GM12878 (cell line): ENCODE results near the gene NOTCH3. TPM values are rescaled to one million over a fixed set of nuclear protein-coding genes. Genes with fewer than 3 reads are reported as not detected.
A peak's percentile ranks its signal among the peaks of the same experiment; 100 is the strongest.

ENCODE experiments used
- ATAC-seq: fragments of 200-7000 bp; cut with Tn5 transposase; 3 replicates; pipeline ENCODE4 v1.9.1; 2020; ENCODE audit warnings: mild to moderate bottlenecking, moderate library complexity
- BruUV-seq: library from RNA; stranded (reverse); fragments of 400-500 nt; replicated peaks from 2 replicates; lab custom pipeline; 2021; lab: Mats Ljungman, UMichigan
- CTCF ChIA-PET: fragments of 300-600 bp; sonication (Branson Sonifier 250); formaldehyde crosslinking; extraction: SDS; loops from one replicate; lab custom pipeline; 2021; ENCODE audit warnings: inconsistent platforms; lab: Yijun Ruan, JAX
- POLR2A ChIA-PET: fragments of 350-600 bp; formaldehyde crosslinking; extraction: SDS; loops from one replicate; lab custom pipeline; 2021; ENCODE audit warnings: inconsistent platforms; lab: Charles Lee
- RAD21 ChIA-PET: fragments of 300-600 bp; sonication (Branson Sonifier 250); formaldehyde crosslinking; loops from one replicate; lab custom pipeline; 2023; ENCODE audit warnings: antibody characterized with exemption; ENCODE audit not compliant: unreplicated experiment; lab: Charles Lee
- SMC1A ChIA-PET: fragments of 300-600 bp; sonication (Branson Sonifier 250); formaldehyde crosslinking; loops from one replicate; lab custom pipeline; 2023; ENCODE audit not compliant: unreplicated experiment, uncharacterized antibody; lab: Charles Lee
- DNase-seq: peaks from one replicate; pipeline ENCODE4 v3.0.0-alpha.2; 2011; ENCODE audit warnings: low read depth, low spot score
- FAIRE-seq: peaks from 3 replicates; lab custom pipeline; 2011; peaks lifted over from hg19 to GRCh38; lab: Jason Lieb, UNC
- H2AFZ ChIP-seq: 2 replicates; pipeline ENCODE4 v1.6.0; 2011; ENCODE audit warnings: low read depth, low read length, control low read depth; ENCODE audit not compliant: control insufficient read depth
- H3K27ac ChIP-seq: 2 replicates; pipeline ENCODE4 v1.5.1; 2011; ENCODE audit warnings: control low read depth; ENCODE audit not compliant: control insufficient read depth, insufficient read depth
- H3K27me3 ChIP-seq, 2 experiments: replicated peaks in 1 of 2; 2 replicates each; pipeline versions ENCODE4 v1.6.0 to v1.6.1; 2011; ENCODE audit warnings: low read length in 1 of 2; ENCODE audit not compliant: control insufficient read depth in 2 of 2, insufficient read depth in 2 of 2
- H3K36me3 ChIP-seq, 2 experiments: 2 replicates each; pipeline ENCODE4 v1.5.1; 2011; ENCODE audit warnings: low read length in 1 of 2; ENCODE audit not compliant: control insufficient read depth in 2 of 2, insufficient read depth in 2 of 2
- H3K4me1 ChIP-seq: 2 replicates; pipeline ENCODE4 v1.6.1; 2011; ENCODE audit warnings: mild to moderate bottlenecking, low read length, moderate library complexity, mixed read lengths; ENCODE audit not compliant: control insufficient read depth, insufficient read depth
- H3K4me2 ChIP-seq: 2 replicates; pipeline ENCODE4 v1.6.0; 2011; ENCODE audit warnings: control low read depth; ENCODE audit not compliant: control insufficient read depth, insufficient read depth
- H3K4me3 ChIP-seq: fragments of 200-600 bp; sonication (generic); 2 replicates; pipeline ENCODE4 v1.5.1; 2016
- H3K79me2 ChIP-seq: 2 replicates; pipeline ENCODE4 v1.6.0; 2011; ENCODE audit warnings: low read length; ENCODE audit not compliant: control insufficient read depth, insufficient read depth
- H3K9ac ChIP-seq: 2 replicates; pipeline ENCODE4 v1.8.0; 2011; ENCODE audit warnings: low read length, control low read depth, mixed read lengths; ENCODE audit not compliant: control insufficient read depth, insufficient read depth
- H3K9me3 ChIP-seq: replicated peaks from 3 replicates; pipeline ENCODE4 v1.5.1; 2011; ENCODE audit warnings: mild to moderate bottlenecking, low read length; ENCODE audit not compliant: control insufficient read depth, insufficient read depth
- H4K20me1 ChIP-seq: 2 replicates; pipeline ENCODE4 v1.6.0; 2011; ENCODE audit not compliant: control insufficient read depth, insufficient read depth
- ASH2L ChIP-seq: fragments of 300-600, 200-600 bp; sonication (generic); IDR thresholded peaks from 2 replicates; pipeline ENCODE4 v1.6.1; 2017; ENCODE audit warnings: low read depth, mild to moderate bottlenecking, borderline replicate concordance
- CBX3 ChIP-seq: fragments of 200-600 bp; sonication (generic); IDR thresholded peaks from 2 replicates; pipeline ENCODE4 v1.6.1; 2016; ENCODE audit warnings: low read depth, borderline replicate concordance
- YY1 ChIP-seq: IDR thresholded peaks from 2 replicates; pipeline ENCODE4 v1.6.1; 2011; ENCODE audit warnings: low read depth, mild to moderate bottlenecking, low read length
- ZBTB40 ChIP-seq: fragments of 450-650 bp; IDR thresholded peaks from 2 replicates; pipeline ENCODE4 v1.6.1; 2016; ENCODE audit warnings: mild to moderate bottlenecking, moderate library complexity, borderline replicate concordance
- WGBS: methylation state at CpG from one replicate; pipeline ENCODE4 v1.1.6; 2016; ENCODE audit warnings: low lambda C conversion rate; ENCODE audit not compliant: insufficient replicate concordance, insufficient coverage; ENCODE audit errors: missing lambda C conversion rate; 5-methylcytosine and 5-hydroxymethylcytosine counted together
- in situ Hi-C: fragments of 300-500 bp; cut with MboI; formaldehyde crosslinking; loops from 9 replicates; pipeline ENCODE4 v1.14.3; 2018; ENCODE audit warnings: mixed read lengths
- intact Hi-C: fragments of 100-400 bp; cut with micrococcal nuclease; formaldehyde crosslinking; loops from one replicate; pipeline ENCODE4 v1.14.2; 2022; ENCODE audit not compliant: unreplicated experiment
- polyA plus RNA-seq, 11 experiments: library from polyadenylated mRNA; depleted of rRNA in 4 of 11; unstranded in 6 of 11; stranded (reverse) in 5 of 11; fragments of >200 nt; fragmentation: Nextera tagmentation in 4 of 11; fragmentation: Illumina TruSeq in 1 of 11; extraction: Ambion mirVana in 4 of 11; extraction: Trizol in 1 of 11; gene quantifications; 1 replicate in 1 of 11; 2 replicates in 10 of 11; pipeline versions ENCODE4 v1.2.1 to v1.2.3, GENCODE V29; 2011 to 2016; ENCODE audit warnings: inconsistent platforms in 2 of 11, missing spikeins in 2 of 11, low read depth in 1 of 11
- total RNA-seq, 4 experiments: library from RNA; depleted of rRNA in 3 of 4; stranded (reverse); fragments of >200 nt in 3 of 4; fragmentation: Illumina TruSeq in 1 of 4; extraction: Trizol in 1 of 4; gene quantifications; 2 replicates each; pipeline versions ENCODE4 v1.2.1 to v1.2.3, GENCODE V29; 2013 to 2021

NOTCH3 gene
- total and polyA plus RNA-seq, 10 of the 15 experiments (the other 5 are each of a cell fraction or from before 2014, with no cell fraction given) = 0.01 to 0.42 (median 0.10) TPM; not detected in 5

- FAIRE-seq = no peak
Measured at GRCh38 chr19:15126131-15126910, 74.5 kb downstream of the NOTCH3 start.

More at GRCh38 chr19:15126131-15126910, 74.5 kb downstream of the NOTCH3 start:
- H3K9me3 ChIP-seq = no peaks in the 10 kb centered on the region
- DNase-seq (no peak), ATAC-seq (no peak)
- H3K79me2 ChIP-seq = peaks cover 7% of the 10 kb centered on the region
- H3K4me3 ChIP-seq = no peak overlapping the region; the same call in 1 of the 2 replicates
- ChIA-PET POLR2A (interaction anchor here (0.5 kb wide), 1 partner anchor 1036 kb away, joined by 3 read pairs; no protein-coding TSS in a partner anchor), RAD21 (no interaction called here), SMC1A (interaction anchor here (0.5 to 1.9 kb wide), 4 partner anchors 10 to 914 kb away, joined by 3 to 8 read pairs (median 5); no protein-coding TSS in a partner anchor), CTCF (interaction anchor here (0.6 to 2.9 kb wide), 9 partner anchors 9 to 915 kb away, joined by 3 to 21 read pairs (median 4); no protein-coding TSS in a partner anchor)
- WGBS = 100% methylated on average over 2 of the region's 2 CpGs
- peak overlapping the region; percentile 45 for H3K4me2 ChIP-seq
- TF ChIP-seq ASH2L (no peak), YY1 (no peak), CBX3 (no peak), ZBTB40 (0 out of 2 replicates have a peak, but pooled peaks have one; percentile 14)
- peak overlapping the region; percentile 38; the same call in 1 of the 2 replicates for H3K27ac ChIP-seq
- H3K27me3 ChIP-seq = no peaks in the 10 kb centered on the region
- H3K9ac ChIP-seq = peak overlapping the region; percentile 69; the same call in 1 of the 2 replicates
- in situ Hi-C loops = no loop called here
- no TSS peak for BruUV-seq
- H4K20me1 ChIP-seq = no peaks in the 10 kb centered on the region
- peaks cover 6% of the 10 kb centered on the region for H3K4me1 ChIP-seq
- H3K36me3 ChIP-seq = no peaks in the 10 kb centered on the region; a peak in 1 of 4 replicates
- intact Hi-C loops = no loop called here
- H2AFZ ChIP-seq = peak overlapping the region; percentile 86
